NCI-H446 (cell line): ENCODE data around the gene COL18A1.

ENCODE experiments used
- DNase-seq, 2 experiments: peaks; one replicate each; lab custom pipeline; 2025; lab: John Stamatoyannopoulos, UW

The COL18A1 gene

DNA sequence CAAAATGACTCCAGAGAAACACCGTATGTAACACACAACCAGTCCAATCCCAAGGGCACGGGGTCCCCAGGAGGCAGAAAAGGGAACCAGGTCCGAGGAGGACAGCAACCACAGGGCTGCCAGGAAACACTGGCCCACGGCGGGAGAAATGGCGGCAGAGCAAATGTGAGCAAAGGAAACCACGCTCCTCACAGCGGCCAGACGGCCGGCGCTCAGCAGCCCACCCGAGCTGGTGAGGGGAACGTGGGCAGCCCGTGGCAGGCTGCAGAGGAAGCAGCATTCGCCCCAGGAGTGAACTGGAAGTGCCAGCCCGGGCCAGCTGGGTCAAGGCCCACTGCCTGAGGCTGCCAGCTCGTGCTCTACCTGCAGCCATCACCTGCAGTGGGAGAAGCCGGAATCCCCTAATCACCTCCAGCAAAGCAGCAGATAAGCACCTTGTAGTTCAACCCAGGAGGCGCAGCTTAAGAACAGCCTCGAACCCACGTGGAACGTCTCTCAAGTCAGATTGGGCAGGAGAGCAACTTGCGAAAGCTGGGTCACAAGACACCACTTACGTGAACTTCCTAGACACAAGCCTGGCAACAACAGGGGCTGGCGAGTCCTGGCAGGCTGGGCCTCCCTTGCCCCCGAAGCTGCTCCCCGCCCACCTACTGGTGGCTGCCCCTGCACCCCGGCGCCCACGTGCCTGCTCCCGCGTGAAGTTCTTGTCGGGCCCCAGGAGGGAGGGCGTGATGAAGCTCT, 130.5 kb downstream of the COL18A1 start:
- no peak for DNase-seq

DNA sequence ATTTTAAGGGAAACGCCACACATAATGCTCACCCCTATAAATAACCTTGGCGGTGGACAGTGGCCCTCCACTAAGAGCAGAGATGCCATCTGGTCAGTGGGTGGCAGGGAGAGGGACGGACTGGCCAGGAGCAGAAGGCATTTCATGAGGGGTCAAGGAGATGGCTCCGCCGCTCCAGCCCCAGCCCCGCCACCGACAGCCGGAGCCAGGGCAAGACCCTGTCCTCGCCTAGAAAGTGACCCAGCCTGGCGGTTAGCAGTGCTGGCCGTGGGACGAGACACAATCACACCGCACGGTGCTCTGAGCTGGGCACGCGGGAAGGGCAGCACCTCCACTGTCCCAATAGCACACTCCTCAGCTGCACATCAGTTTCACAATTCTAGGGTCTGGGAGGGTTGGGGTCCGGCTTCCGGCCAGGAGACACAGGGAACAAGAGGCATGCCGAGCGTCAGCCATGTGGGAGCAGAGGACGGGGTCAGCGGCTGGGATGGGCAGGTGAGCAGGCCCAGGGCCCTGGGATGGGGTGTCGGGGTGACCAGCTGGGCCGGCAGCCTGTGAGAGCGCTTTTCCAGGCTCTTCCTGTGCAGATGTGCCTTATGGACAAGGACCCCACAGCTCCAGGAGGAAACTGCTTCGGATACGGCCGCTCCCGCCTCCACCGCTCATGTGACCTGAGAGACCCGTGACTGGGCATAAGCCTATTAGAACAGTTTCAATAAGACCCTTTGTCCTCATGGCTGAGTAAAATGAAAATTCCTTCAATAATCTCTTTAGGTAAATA, 131.5 kb downstream of the COL18A1 start:
- no peak for DNase-seq

DNA sequence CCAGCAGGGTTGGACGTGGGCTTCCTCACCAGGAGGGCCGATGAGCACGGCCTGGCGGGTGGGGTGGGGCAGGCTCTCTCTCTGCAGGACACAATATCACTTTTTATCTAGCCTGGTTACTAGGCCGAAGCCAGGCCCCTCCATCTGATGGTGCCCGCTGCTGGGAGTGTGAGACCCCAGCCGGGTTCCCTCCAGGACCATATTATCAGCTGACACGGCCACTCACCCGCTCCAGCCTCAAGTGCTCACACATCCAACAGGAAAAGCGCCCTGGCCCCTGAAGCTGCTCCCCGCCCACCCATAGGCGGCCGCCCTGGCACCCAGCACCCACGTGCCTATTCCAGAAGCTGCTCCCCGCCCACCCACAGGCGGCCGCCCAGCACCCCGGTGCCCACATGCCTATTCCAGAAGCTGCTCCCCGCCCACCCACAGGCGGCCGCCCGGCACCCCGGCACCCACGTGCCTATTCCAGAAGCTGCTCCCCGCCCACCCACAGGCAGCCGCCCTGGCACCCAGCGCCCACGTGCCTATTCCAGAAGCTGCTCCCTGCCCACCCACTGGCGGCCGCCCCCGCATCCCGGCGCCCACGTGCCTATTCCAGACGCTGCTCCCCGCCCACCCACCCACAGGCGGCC, 132.3 kb downstream of the COL18A1 start:
- no peak for DNase-seq

DNA sequence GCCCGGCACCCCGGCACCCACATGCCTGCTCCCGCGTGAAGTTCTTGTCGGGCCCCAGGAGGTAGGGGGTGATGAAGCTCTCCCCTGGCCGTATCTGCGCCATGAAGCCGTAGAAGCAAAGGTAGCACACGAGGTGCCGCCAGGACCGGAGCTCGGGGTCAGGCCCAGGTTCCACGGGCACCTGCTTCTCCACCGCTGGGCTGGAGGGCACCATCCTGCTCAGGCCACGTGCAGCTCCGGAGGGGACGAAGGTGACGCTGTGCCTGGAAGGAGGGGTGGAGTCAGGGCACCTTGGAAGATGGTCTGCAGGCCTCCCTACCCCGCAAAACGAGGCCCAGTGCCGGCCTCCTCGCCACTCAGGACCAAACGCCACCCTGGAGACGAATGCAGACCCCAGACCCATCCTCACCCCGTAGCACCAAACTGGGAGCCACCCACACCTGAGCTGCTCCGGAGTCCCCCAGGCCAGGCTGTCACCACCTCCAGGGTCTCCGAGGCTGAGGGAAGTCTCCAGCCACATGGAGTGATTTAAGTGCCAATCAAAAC, 132.9 kb downstream of the COL18A1 start:
- no peak for DNase-seq

DNA sequence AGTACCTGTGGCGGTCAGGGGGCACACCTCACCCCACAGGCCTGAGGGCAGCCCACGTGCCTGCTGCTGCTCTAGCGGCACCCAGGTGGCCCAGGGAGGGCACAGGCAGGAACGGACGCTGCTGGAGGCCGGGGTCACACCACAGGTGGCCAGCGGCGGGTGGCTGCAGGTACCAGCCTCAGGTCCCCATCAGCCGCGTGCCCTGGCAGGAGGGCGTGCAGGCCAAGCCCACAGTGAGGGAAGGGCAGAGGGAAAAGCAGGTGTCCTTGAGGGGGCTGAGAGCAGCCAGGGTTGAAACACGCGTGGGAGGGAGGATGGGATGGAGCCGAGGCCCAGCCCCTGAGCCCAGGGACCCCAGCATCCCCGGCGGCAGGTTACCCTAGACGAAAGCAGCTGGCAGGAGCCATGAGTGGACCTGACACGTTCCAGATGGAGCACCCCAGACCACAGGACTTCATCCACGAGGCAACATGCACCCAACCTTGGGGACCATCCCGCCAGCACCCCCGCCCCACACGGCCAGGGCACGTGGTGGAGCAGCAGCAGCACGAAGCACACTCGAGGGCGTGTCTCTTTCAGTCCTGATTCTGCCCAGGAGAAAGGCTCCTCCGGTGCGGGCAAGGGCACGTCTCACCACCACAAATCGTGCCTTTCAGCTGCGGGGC, 133.5 kb downstream of the COL18A1 start:
- no peak for DNase-seq

DNA sequence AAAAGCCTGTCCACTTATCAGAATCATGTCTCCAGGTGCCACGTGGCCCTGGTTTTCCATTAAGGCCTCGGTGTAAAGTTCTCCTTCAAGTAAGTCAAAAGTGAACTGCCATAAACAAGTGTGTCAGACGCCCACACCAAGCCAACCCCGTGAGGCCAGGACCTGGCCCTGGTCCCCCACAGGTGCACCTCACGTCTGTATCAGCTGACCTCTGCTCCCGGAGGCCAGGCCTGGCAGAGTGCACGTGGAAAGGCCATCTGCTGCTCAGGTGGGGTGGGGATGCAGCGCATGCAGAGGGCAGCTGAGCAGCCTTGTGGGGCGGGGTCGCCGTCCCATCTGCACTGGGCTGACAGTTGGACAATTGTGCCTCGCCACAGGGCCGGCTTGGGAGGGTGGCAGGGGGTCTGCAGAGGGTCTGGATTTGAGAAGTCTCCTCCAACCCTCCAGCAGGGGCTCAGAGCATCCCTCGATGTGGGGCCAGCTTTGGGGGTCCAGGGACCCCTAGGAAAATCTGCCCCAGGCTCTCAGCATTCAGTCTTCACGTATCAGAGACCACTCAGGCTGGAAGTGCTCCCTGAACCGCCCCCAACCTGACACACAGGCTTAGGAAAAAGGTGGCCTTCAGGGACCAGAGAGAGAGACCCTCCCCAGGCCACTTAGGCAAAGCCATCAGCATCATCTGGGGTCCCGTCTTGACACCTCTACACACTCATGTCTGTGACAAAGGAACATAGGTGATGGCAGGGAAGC, 134.3 kb downstream of the COL18A1 start:
- no peak for DNase-seq

DNA sequence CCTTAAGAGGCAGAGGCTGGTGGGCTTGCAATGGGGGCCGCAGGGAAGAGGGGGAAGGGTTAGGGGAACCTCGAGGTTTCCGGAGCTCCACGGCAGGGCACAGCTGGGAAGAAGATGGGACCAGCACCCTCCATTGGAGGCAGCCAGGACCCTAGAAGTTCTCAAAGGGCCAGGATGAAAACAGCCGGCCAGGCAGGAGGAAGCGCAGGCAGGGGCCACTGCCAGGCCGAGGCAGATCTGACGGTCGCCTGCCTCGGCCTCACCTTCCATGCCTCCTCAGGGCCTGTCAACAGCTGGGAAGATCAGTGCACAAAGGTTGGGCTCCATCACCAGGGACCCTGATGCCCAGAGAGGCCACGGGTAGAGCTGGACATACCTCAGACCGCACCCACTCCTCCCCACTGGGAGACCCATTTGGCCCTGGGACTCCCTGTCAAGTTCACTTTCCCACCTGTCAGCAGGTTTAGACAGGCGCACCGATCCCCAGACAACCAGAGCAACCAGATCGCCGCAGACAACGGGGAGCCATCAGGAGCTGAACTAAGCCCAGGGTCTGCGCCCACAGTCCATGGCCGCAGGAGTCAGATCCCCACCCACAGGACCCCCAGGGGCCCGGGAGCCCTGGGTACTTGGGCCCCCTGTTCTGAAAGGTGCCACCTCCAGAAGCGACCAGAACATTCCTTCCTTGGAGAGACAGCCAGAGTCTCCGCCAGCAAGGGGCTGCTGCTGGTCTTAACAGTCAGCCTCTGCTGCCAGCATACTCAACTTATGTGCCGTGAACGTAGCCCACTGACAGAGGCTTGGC, 135.0 kb downstream of the COL18A1 start:
- no peak for DNase-seq

DNA sequence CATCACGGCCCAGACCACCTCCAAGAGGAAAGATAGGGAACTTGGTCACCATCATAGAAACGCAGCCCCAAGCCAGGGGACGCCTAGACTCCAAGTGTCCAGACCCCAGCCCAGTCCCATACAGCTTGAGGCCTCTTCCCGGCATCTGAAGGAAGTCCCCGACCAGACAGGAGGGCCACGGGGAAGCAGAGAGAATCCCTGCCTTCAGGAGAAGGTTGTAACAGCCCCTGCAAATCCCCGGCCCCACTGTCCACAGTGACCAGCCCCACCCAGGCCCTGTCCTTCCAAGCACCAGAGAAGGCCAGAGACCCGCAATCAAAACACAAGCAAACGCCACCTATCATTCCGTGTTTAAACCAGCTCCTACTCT, 135.6 kb downstream of the COL18A1 start:
- DNase-seq = no peak

DNA sequence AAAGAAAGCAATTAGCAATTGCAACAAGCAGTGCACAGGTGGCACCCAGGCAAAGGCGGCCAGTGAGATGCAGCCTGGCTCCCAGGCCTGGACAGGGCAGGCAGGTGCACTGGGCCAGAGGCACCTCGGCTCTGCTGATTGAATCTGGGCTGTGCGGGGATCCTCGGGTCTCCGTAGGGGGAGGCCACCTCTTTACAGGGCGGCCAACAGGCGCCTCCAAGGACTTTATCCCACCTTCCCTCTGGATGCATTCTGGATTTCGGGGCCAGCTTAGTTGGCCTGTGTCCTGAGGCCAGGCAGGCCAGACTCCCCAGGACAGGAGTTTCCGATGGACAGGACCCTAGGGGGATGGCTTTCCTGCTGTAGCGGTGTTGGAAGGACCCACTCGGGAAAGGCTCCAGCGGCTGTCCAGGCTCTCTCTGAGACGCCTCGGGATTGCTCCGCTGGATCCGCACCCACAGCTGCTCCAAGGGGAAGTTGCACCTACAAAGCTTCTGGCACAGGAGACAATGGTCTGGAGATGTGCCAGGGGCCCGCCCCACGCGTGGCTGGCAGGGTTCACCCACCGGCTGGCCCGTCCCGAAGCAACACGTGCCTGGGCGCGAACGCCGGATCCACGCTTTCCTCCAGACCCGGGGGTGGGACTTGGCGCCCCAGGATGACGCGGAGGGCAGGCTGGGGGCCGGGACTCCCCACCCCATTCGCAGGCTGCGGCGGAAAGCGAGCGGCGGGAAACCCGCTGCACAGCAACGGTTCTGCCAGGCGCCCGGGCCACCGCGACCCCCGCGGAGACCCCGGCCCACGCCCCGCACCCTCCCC, 136.5 kb downstream of the COL18A1 start:
- DNase-seq = peak; percentile 39 to 71

DNA sequence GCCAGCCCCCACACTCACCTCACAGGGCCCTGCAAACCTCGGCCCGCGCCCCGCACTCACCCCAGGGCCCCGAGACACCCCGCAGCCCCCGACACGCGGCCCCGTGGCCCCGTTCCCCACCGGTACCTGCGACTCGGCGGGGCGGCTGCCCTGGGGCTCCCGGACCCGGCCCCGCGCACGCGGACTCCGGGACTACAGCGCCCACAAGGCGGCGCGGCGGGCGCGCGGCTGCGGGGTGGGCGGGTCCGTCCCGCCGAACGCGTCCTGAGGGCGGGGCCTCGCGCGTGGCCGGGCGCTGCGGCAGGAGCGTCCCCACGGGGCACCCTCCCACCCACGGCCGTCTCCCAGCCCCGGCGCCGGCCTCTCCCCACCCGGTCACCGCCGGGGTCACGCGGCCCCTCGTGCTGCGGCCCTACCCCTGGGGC, 137.3 kb downstream of the COL18A1 start, which contains the start of gene SLC19A1:
TSS of gene SLC19A1 (minus strand) at position 199 of the 425 bp plus-strand sequence. CDS start 4,481 bp downstream, outside the sequence.
- peak in 1 of 2 experiments; percentile 82 for DNase-seq

DNA sequence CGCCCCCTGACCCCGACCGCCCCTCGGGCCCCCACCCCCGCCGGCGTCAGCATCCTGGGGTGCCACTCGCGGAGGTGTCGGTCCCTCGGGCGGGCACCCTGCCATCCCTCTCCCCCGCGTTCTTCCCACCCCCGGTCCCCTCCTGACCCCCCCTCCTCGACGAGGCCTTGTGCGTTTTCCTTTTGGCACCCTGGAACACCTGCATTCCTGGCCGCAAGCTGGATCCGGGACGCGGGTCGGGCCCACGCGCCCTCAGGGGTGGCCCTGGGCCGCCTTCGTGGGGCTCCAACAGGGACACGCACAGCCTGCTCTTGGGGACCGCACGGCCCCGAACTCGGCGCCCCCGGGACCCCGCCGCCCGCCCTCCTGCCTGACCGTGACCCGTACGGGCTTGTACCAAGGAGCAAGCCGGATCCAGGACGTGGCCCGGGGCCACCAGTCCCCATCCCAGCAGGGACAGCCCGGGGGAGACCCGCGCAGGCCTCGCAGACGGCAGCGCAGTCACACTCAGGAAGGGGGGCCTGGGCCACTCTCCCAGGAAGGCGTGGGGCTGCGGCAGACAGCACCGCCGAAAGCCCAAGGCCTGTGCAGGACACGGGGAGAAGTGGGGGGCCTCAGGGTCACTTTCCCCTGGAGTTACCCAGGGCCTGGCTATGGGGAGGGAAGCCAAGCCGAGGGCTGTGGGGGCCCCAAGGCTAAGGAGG, 137.9 kb downstream of the COL18A1 start:
- DNase-seq = no peak

DNA sequence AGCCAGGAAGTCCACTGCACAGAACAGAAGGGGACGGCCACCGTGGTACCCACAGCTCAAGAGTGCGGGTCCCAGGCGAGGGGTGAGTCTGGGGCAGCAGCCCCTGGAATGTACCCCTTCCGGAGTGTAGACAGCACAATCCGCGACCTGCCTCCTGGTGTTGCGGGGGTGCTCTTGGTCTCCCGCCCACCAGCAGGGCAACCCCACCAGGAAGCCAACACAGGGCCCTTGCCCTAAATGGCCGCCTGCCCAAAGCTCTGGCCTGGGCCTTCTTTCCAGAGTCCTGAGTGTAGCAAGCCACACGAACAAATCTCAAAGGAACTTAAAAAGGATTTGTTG, 138.4 kb downstream of the COL18A1 start:
- no peak for DNase-seq

DNA sequence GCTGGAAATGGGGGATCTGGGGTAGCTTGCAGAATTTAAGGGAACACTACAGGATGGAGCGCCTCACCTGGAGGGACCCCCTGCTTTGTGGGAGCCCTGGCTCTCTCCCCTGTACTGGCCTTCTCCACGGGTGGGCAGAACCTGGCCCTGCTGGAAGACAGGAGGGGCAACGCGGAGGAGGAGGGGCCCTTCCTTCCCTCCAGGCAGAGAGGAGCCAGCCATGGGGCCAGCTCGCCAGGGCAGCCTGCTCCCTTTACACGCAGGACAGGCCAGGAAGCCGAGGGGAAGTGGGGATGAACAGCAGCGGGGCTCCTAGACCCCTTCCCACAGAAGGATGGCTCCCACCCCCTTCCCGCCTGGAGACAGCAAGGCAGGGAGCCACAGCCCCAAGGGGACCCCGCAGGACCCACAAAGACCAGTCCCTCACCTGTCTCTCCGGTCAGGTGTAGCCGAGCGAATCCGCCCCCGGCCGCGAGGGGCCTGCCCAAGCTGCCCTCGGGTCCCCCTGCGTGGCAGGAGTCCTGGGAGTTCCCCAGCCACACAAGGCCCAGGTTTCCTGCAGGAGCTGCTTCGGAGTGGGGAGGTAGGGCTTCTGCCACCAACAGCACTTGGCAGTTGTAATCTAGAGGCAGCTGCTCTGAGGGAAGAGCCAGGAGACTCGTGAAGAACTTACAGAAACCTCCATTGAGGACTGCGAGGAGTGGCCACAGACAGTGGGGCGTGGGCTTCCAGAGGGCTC, 138.9 kb downstream of the COL18A1 start:
- no peak for DNase-seq

DNA sequence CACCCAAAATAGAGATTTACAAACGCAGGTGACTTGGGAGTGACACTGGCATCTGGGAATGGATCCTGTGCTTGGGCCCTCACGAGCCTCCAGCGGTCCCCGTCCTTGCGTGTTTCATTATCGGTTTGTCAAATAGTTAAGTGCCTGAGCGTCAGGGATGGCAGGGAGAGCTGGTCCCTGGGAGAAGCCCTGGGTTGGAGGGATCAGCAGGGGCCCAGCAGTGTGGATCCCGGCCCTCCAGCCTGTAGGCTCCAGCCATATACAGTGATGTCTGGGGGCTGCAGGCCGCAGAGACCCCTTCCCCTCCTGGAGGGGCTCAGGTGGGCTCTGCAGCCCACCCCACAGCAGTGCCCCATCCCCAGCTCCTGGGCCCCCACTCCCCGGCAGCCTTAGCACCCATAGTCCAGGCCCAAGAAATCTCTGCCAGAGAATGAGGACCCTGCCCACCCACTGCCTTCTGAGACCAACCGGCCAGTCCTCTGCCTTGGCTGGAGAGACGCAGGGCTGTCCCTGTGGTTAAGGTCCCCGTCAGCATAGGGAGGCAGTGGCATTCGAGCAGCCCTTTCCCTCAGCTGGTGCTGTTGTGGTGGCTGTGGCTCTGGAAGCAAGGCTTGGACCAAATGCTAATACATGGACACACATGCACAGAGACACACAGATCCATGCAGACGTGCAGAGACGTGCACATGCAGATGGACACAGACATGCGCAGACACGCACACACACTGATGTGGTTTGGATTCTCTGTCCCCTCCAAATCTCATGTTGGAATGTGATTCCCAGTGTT, 139.7 kb downstream of the COL18A1 start:
- DNase-seq = no peak

DNA sequence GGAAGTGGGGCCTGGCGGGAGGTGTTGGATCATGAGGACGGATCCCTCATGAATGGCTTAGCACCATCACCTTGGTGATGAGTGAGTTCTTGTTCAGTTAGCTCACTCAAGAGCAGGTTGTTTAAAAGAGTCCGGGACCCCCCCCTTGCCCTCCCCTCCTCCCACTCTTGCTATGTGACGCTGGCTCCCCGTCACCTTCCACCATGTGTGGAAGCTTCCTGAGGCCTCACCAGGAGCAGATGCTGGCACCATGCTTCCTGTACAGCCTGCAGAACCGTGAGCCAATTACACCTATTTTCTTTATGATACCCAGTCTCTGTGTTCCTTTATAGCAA, 140.2 kb downstream of the COL18A1 start:
- no peak for DNase-seq

DNA sequence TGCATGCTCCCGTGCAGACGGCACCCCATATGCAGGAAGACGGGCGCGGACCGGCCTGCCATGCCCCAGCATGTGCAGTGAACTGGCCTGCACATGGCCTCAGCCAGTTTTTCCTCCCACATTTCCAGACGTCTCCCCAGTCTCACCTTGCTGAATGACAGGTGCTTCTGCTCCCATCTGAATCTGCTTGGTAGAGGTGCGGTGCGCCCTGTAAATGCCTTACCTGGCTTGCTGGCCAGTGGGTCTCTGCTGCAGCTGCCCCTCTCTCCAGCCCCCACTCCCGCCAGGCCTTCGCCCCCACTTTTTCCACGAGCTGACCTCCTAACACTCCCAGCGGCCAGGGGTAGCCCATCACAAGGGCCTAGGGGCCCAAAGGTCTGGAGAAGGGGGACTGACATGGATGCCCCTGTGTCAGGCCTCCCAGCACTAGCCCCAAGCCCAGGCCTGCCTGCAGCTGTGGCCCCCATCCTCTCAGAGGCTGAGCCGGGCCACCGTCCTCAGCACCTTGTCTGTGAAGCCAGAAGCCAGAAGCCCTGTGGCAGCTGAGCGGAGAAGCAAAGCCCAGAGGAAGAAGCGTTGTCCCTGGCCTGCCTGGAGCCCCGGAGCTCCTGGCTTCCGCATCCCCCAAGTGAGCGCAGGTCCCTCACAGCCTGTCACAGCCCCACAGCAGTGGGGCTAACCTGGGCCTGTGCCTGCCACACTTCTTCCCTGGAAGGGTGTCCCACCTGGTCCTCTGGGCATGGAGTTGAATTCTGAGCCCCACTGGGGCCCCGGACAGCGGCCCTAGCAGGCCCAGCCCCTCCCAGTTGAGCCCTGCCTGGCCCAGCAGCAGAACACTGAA, 140.9 kb downstream of the COL18A1 start:
- DNase-seq = no peak
